Transverse colon (tissue), 4 donors: ENCODE results near the gene KLHDC7B. TPM values are rescaled to one million over a fixed set of nuclear protein-coding genes. Genes with fewer than 3 reads are reported as not detected.

Experiments used
- DNase-seq: peaks from one replicate; pipeline ENCODE4 v3.0.0-alpha.2; 2019
- H3K27ac ChIP-seq, 4 donors: fragments of 200-600 bp; sonication (generic); 2 replicates each; pipeline ENCODE4 v1.5.1; 2016 to 2018; ENCODE audit warnings: inconsistent platforms in 4 of 4
- H3K27me3 ChIP-seq: fragments of 200-600 bp; sonication (generic); 2 replicates; pipeline ENCODE4 v1.5.1; 2017; ENCODE audit warnings: inconsistent platforms
- H3K36me3 ChIP-seq, 4 donors: fragments of 200-600 bp; sonication (generic); 2 replicates each; pipeline ENCODE4 v1.5.1; 2017 to 2019; ENCODE audit warnings: inconsistent platforms in 4 of 4
- H3K4me1 ChIP-seq, 4 donors: fragments of 200-600 bp; sonication (generic); 2 replicates each; pipeline ENCODE4 v1.5.1; 2017 to 2020; ENCODE audit warnings: inconsistent platforms in 4 of 4
- H3K4me3 ChIP-seq, 4 donors: fragments of 200-600 bp; sonication (generic); 1 replicate in 1 of 4; 2 replicates in 3 of 4; pipeline versions ENCODE4 v1.5.1 to v1.6.1; 2017 to 2019; ENCODE audit warnings: inconsistent platforms in 4 of 4
- H3K9me3 ChIP-seq, 2 donors: fragments of 200-600 bp; sonication (generic); 2 replicates each; pipeline ENCODE4 v1.5.1; 2017 to 2019; ENCODE audit warnings: inconsistent platforms in 2 of 2
- EP300 ChIP-seq: sonication (generic); formaldehyde crosslinking; IDR thresholded peaks from one replicate; pipeline ENCODE4 v1.6.1; 2017; ENCODE audit warnings: antibody characterized with exemption, low read depth
- POLR2A ChIP-seq: fragments of 450-650 bp; IDR thresholded peaks from one replicate; pipeline ENCODE4 v1.6.1; 2016; ENCODE audit warnings: antibody characterized with exemption, mild to moderate bottlenecking, moderate library complexity
- POLR2AphosphoS5 ChIP-seq, 3 donors: sonication (generic); formaldehyde crosslinking; IDR thresholded peaks; one replicate each; pipeline ENCODE4 v1.6.1; 2016; ENCODE audit warnings: antibody characterized with exemption in 3 of 3
- WGBS, 2 donors: methylation state at CpG; one replicate each; pipeline ENCODE4 v1.1.5; 2018; ENCODE audit warnings: low coverage in 1 of 2; 5-methylcytosine and 5-hydroxymethylcytosine counted together
- in situ Hi-C, 4 donors: fragments of 200-750 bp; cut with MboI; loops; one replicate each; pipeline versions ENCODE4 v1.15.0 to v1.15.1; 2017; ENCODE audit warnings: low sequenced_read_pairs in 3 of 4, low pct_ligation_motif_present in 1 of 4, low pct_unique_long_range_greater_than_20kb in 1 of 4
- intact Hi-C: fragments of 100-400 bp; cut with DNase I; formaldehyde crosslinking; loops from one replicate; pipeline ENCODE4 v1.15.1; 2023; ENCODE audit warnings: low total_unique reads
- total RNA-seq, 4 donors: library from RNA; depleted of rRNA; stranded (reverse); fragments of >200 nt; gene quantifications; one replicate each; pipeline ENCODE4 v1.1.0, GENCODE V29; 2016
- TF ChIP-seq, protein P1 (sequence below), 5 experiments: fragments of 200-600 bp in 3 of 5; fragments of 450-650 bp in 2 of 5; sonication (generic) in 3 of 5; IDR thresholded peaks; 1 replicate in 2 of 5; 2 replicates in 3 of 5; pipeline ENCODE4 v1.5.1; 2016 to 2017; ENCODE audit warnings: antibody characterized with exemption in 5 of 5, inconsistent platforms in 3 of 5, mild to moderate bottlenecking in 2 of 5, moderate library complexity in 1 of 5

The KLHDC7B gene
- total RNA-seq, 4 donors from 2014 or later: 0.14 to 1.5 (median 0.32) TPM; not detected in 1

GRCh38 chr22:50563413-50564160 lies 17.9 kb downstream of the KLHDC7B start:
- no peak for DNase-seq
- 17 to 23% methylated on average over 4 to 17 of the region's 17 CpGs for WGBS, 2 donors
- peaks cover 4% of the 10 kb centered on the region for H3K27me3 ChIP-seq
- H3K4me3 ChIP-seq: peak overlapping the region; percentile 49 to 68 (median 57)
- H3K4me1 ChIP-seq: peaks cover 0 to 26% (median 12%) of the 10 kb centered on the region in 4 donors
- H3K9me3 ChIP-seq: no peaks in the 10 kb centered on the region
- TF ChIP-seq POLR2A: no peak
- no peak for TF ChIP-seq EP300
- no peak for TF ChIP-seq POLR2AphosphoS5 (IDR thresholded peaks at IDR 0.05)
- TF ChIP-seq, protein P1, sequence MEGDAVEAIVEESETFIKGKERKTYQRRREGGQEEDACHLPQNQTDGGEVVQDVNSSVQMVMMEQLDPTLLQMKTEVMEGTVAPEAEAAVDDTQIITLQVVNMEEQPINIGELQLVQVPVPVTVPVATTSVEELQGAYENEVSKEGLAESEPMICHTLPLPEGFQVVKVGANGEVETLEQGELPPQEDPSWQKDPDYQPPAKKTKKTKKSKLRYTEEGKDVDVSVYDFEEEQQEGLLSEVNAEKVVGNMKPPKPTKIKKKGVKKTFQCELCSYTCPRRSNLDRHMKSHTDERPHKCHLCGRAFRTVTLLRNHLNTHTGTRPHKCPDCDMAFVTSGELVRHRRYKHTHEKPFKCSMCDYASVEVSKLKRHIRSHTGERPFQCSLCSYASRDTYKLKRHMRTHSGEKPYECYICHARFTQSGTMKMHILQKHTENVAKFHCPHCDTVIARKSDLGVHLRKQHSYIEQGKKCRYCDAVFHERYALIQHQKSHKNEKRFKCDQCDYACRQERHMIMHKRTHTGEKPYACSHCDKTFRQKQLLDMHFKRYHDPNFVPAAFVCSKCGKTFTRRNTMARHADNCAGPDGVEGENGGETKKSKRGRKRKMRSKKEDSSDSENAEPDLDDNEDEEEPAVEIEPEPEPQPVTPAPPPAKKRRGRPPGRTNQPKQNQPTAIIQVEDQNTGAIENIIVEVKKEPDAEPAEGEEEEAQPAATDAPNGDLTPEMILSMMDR (IDR thresholded peaks at IDR 0.05): no peak
- intact Hi-C loops (no loop called here), in situ Hi-C loops (no loop called here)
- peak overlapping the region; percentile 83 to 91 (median 86) for H3K27ac ChIP-seq
- H3K36me3 ChIP-seq: no peaks in the 10 kb centered on the region

GRCh38 chr22:50564289-50564688 lies 18.6 kb downstream of the KLHDC7B start:
- peak in 2 of 3 donors; percentile 69 to 70 for TF ChIP-seq POLR2AphosphoS5 (IDR thresholded peaks at IDR 0.05)
- TF ChIP-seq POLR2A: peak; percentile 70
- TF ChIP-seq, protein P1 (IDR thresholded peaks at IDR 0.05): no peak
- TF ChIP-seq EP300: no peak
- Histone ChIP-seq H3K9me3 (no peaks in the 10 kb centered on the region), H3K4me1 (peaks cover 4 to 33% (median 14%) of the 10 kb centered on the region in 4 donors), H3K36me3 (no peaks in the 10 kb centered on the region), H3K4me3 (peak overlapping the region in 1 of 4 donors; percentile 64), H3K27ac (peak overlapping the region; percentile 83 to 91 (median 86)), H3K27me3 (peaks cover 4% of the 10 kb centered on the region)
- peak; percentile 63 for DNase-seq
- 62% methylated on average over 11 of the region's 11 CpGs; no CpG with 5 or more reads in 1 of the 2 donors for WGBS, 2 donors
- in situ Hi-C loops: no loop called here
- intact Hi-C loops: no loop called here

DNA sequence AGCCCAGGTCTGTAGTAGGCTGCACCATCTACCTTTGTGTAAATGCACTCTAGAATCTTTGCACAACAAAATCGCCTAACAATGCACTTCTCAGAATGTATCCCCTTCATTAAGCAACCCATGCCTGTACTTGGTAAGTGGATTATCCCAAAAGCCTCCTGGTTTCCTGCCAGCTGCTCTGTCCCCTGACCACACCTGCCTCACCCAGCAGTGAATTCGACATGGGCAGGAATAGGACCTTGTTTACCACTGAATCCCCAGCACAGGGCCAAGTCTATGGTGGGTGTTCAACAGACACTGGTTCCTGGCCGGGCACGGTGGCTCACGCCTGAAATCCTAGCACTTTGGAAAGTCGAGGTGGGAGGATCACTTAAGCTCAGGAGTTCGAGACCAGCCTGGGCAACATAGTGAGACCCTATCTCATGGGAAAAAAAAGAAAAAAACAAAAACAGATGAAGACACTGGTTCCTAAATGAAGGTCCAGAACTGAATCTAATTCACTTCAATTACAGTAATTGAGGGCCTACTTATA lies 22.1 kb downstream of the KLHDC7B start:
- H3K9me3 ChIP-seq: no peaks in the 10 kb centered on the region
- no peak overlapping the region for H3K27ac ChIP-seq
- peaks cover 4 to 36% (median 12%) of the 10 kb centered on the region in 4 donors for H3K4me1 ChIP-seq
- peak; percentile 6 for DNase-seq
- no peaks in the 10 kb centered on the region for H3K36me3 ChIP-seq
- intact Hi-C loops (no loop called here), in situ Hi-C loops (no loop called here)
- no peaks in the 10 kb centered on the region for H3K27me3 ChIP-seq
- 87 to 100% methylated on average over 5 to 7 of the region's 7 CpGs for WGBS, 2 donors
- TF ChIP-seq POLR2AphosphoS5 (IDR thresholded peaks at IDR 0.05) (no peak), POLR2A (no peak), EP300 (no peak)
- TF ChIP-seq, protein P1 (IDR thresholded peaks at IDR 0.05): no peak
- no peak overlapping the region for H3K4me3 ChIP-seq

DNA sequence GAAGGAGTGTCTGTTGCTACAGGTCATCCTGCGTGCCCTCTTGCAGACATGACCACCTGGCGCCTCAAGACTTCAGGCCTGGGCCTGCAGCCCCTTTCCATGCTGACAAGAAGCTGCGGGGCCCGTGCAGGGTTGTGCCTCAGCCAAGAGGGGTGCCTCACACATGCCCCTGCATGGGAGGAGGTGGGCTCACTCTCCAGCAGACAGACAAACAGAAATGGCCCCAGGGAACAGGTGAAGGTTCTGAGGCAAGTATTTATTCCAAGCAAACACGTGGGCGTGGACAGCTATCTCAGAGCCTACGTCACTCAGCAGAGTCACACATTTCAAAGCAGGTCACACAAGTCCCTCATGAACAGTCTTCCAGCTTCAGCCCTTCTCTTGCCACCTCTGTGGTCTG lies 22.9 kb downstream of the KLHDC7B start:
- Histone ChIP-seq H3K27ac (peak overlapping the region; percentile 21 to 48 (median 22)), H3K27me3 (no peaks in the 10 kb centered on the region), H3K9me3 (no peaks in the 10 kb centered on the region), H3K36me3 (no peaks in the 10 kb centered on the region), H3K4me1 (peaks cover 3 to 31% (median 7%) of the 10 kb centered on the region in 4 donors), H3K4me3 (no peak overlapping the region)
- DNase-seq: peak; percentile 49
- intact Hi-C loops: no loop called here
- 75% methylated on average over 7 of the region's 7 CpGs; no CpG with 5 or more reads in 1 of the 2 donors for WGBS, 2 donors
- in situ Hi-C loops: no loop called here
- TF ChIP-seq POLR2A (no peak), EP300 (no peak)
- TF ChIP-seq, protein P1 (IDR thresholded peaks at IDR 0.05): no peak
